NCI-H2107 (cell line): ENCODE data around the gene ZMIZ1.

Experiments
- DNase-seq: peaks from one replicate; lab custom pipeline; 2025; lab: John Stamatoyannopoulos, UW

ZMIZ1 gene

DNA sequence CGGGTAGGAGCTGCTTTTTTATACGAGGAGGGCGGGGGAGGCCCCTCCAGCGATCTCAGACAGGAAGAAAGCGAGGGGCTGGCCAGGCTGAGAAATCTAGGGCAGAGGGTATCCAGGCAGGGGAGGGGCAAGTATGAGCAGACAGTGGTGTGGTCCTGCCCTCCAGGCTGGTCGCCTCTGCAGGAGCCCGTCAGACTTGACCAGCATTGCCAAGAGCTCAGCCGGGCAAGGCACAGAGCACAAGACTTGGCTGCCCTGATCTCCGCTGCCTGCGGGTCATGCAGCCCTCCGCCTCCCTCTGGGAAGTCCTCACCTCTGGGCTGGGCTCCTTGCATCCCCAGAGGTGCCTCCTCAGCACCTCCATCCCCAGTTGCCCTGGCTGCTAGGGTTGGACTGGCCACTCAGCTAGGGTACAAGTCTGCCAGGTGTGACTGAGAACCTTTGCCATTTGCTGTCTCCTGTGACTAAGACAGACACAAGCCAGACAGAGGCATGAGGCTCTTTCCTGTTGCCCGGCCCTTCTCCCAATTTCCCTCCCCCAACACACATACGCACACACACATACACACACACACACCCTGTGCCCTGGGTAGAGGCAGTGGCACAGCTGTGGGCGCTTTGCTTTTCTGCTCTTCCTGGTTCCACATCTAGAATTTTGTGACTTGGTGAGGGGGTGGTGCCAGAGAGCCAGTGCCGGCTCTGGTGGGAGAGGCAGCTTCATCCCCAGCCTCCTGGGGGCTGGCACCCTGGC, 219.4 kb downstream of the ZMIZ1 start:
- DNase-seq = no peak

GRCh38 chr10:79289801-79290200, 221.0 kb downstream of the ZMIZ1 start:
- no peak for DNase-seq

DNA sequence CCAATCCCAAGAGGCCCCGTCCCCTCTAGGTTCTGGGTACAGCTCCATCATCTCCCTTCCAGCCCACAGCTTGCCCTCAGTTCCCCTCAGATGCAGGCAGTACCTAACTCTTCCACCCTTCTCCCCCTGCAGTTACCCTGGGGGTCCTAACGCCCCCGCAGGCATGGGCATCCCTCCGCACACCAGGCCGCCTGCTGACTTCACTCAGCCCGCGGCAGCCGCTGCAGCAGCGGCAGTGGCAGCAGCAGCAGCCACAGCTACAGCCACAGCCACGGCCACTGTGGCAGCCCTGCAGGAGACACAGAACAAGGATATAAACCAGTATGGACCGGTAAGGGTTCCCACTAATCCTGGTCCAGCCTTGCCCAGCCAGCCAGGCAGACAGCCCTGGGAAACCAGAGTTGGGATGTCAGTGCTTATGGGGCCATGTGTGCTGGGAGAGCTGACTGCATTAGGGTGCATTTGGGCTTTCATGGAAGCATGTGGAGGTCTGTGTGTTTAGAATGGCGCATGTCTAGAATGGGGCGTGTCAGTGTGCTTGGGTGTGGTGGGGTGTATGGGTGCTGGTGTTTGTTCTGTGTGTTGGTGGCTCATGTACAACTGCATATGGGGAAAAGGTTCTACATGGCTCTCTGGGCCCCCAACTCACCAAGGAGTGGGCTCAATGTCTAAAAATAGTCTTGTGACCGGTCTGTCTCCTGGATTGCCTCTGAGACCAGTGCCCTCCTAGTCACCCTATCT, 223.4 kb downstream of the ZMIZ1 start:
- DNase-seq = no peak

DNA sequence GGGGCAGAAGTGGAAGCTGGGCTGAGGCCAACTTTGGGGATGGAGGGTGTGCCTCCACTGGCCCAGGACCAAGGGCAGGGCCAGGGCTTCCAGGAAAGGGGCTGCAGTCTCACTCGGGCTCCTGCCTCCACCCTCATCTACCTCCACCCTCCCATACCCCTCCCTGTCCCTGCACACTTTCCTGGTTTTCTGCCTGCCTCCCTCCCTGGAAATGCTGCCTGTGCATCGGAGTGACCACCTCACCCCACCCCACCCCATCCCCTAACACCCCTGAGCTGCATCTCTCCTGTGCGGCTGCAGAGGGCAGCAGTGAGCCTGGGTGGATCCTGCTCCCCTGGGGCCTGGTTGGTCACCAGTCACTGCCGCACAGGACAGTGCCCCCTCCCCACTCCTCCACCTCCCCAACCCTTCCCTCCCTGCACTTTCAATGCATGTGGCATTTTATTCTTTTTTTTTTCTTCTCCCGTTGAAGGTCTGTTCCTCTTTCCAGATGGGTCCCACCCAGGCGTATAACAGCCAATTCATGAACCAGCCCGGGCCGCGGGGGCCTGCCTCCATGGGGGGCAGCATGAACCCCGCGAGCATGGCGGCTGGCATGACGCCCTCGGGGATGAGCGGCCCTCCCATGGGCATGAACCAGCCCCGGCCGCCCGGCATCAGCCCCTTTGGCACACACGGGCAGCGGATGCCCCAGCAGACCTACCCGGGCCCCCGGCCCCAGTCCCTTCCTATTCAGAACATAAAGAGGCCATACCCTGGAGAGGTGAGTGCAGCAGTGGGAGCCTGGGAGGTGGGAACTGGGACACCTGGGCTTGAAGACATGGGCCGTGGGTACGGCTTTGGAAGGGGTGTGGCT, 224.4 kb downstream of the ZMIZ1 start:
- DNase-seq = no peak

DNA sequence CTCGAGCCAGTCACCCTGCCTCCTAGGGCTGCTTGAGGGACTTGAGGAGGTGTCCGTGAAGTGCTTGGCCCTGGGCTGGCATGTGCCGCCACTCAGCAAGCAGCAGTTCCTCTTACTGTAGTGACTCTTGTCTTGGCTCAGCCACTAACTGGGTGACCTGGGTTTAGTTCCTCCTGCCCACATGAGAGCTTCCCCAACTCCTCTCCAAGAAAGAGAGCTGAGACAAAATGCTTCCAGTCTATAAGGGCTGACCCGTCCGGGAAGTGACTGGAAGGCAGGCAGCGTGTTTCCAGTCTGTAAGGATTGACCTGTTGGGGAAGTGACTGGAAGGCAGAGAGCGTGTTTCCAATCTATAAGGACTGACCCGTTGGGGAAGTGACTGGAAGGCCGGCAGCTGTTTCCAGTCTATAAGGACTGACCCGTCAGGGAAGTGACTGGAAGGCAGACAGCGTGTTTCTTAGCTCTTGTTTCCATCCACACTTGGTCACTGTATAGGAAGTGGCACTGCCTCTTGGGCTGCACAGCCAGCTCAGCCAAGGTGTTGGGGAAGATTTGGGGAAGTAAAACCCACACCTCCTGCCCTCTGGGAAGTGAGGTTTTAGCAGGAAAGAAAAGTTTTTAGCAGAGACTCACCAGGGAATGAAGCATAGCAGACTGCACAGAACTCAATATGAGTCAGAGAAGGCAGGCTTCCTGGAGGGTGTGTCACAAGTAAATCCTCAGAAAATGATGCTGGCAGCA, 225.2 kb downstream of the ZMIZ1 start:
- DNase-seq = no peak

DNA sequence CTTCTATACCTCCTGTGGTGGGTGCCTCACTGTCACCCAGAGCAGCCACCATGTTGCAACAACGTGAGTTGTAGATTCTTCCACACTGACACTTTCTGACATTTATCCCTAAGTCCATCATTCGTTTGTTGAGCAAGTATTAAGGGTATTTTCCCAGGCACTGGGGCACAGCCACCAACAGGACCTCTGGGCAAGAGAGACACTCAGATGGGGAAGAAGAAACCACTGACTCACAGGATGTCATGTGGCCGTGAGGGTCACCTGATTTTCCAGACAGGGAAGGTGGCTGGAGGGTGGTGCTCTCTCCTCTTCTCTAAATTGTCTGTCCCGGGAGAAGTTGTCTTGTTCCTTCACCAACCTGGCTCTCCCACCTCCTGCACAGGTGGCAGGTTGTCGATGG, 226.8 kb downstream of the ZMIZ1 start:
- DNase-seq = no peak

GRCh38 chr10:79296431-79296830, 227.7 kb downstream of the ZMIZ1 start:
- DNase-seq = no peak

- DNase-seq = no peak
Observed at GRCh38 chr10:79298403-79299244, 229.9 kb downstream of the ZMIZ1 start.

DNA sequence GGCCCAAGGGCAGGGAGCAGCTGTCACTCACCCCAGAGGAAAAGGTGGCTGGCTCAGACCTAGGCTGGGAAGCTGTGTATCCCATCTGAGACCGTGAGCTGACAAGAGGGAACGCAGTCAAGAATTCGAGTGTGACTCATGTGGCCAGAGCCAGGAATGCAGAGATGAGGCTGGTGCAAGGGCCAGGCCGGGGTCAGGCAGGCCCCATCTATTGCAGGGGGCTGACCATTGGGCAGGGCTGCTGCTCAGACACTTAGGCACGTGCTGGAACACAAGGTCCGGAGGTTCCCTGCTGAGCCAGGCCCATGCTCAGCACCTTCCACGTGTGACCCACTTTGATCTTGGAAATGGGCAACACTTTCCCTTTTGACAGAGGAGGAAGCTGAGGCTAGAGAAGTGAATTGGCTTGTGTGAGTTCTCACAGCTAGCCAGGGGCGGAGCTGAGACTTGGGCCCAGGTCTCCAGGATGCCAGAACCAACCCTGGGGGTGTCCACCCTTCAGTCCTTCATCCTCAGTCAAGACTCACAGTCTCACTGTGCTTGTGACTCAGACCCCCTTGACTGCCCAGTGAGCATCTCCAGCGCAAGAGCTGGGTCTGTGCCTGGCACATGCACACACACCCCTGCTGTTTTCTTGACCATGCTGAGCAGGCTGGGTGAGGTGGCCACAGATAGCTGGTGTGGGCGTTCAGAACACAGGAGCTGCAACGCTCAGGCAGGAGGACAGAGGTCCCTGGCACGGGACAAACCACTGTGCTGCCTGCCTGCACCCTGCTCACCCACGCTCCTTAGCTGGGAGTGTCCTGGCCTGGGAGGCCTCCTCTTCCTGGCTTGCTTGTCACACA, 230.9 kb downstream of the ZMIZ1 start:
- no peak for DNase-seq

DNA sequence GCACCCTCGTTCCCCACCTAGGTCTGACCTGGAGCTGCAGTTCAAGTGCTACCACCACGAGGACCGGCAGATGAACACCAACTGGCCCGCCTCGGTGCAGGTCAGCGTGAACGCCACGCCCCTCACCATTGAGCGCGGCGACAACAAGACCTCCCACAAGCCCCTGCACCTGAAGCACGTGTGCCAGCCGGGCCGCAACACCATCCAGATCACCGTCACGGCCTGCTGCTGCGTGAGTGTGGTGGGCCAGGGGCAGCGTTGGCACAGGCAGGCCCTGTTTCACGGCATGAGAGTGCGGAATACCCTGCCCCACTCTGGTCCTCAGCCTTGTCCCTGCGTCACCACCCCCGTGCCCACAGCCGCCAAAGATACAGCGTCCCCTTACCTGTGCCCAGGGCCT, 231.9 kb downstream of the ZMIZ1 start:
- DNase-seq = no peak

GRCh38 chr10:79301754-79302530, 233.2 kb downstream of the ZMIZ1 start:
- no peak for DNase-seq

DNA sequence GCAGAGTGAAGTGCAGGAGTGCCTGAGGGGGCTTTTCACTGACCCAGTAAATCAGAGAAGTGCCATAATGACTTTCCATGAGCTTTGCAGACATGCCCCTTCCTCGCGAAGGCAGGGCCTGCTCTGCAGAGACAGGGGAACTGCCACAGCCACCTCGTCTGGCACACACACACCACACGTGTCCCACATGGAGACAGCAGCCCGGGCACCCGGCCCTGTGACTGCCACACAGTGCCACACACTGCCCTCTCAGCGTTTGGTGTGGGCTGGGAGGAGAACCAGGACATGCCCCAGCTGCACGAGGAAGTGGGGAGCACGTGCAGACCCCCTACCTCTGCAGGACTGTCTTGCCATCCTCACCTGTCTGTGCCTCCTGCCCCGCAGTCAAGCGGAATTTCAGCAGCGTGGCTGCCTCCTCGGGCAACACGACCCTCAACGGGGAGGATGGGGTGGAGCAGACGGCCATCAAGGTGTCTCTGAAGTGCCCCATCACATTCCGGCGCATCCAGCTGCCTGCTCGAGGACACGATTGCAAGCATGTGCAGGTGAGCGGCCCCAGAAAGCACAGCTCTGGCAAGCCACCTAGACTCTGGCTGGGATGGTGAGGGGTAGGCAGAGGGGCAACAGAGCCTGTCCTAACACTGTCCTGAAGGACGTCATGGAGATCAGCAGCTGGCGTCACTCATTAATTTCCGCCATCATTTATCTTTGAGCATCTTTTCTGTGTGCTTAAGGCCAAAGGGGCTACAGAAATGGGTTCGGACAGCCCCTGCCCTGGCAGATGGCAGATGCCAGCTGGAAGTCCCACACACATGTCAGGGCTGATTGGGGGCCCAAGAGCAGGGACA, 235.1 kb downstream of the ZMIZ1 start:
- no peak for DNase-seq

DNA sequence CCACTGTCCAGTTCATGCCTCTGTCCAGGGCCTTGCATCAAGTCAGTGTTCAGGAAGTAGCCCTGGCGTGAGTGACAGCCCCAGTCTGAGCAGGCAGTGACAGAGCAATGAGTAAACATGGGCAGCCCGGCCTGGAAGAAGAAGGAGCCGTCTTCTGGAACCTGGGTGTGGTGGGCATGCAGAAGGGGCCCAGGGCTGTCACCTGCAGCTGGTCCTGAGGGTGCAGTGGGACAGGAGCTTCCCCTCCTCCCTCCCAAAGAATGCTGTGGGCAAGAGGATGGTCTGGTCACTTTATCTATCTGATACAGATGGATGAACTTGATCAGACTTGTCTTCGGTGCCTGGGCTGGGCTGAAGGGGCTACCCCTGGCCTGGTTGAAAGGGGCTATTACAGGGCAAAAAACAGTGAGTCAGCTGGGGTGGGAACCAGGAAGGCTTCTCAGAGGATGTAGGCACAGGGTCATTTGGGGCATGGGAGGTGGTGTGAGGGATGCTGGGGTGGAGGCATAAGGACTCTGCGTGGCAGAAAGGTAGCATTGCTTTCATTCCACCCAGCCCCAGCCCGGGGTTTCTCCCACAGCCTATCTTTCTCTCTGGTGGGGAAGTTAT, 235.8 kb downstream of the ZMIZ1 start:
- no peak for DNase-seq

GRCh38 chr10:79305515-79305914, 236.7 kb downstream of the ZMIZ1 start:
- DNase-seq = no peak

DNA sequence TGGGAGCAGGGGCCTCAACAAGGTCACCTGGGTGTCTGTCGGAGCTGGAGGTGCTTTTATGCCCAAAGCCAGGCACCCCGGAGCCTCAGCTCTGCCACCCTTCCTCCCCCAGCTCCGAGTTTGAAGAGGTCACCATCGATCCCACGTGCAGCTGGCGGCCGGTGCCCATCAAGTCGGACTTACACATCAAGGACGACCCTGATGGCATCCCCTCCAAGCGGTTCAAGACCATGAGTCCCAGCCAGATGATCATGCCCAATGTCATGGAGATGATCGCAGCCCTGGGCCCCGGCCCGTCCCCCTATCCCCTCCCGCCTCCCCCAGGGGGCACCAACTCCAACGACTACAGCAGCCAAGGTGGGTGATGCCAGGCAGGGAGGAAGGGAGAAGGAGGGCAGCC, 237.2 kb downstream of the ZMIZ1 start:
- no peak for DNase-seq

- no peak for DNase-seq
Observed at GRCh38 chr10:79306644-79307220, 238.0 kb downstream of the ZMIZ1 start.

DNA sequence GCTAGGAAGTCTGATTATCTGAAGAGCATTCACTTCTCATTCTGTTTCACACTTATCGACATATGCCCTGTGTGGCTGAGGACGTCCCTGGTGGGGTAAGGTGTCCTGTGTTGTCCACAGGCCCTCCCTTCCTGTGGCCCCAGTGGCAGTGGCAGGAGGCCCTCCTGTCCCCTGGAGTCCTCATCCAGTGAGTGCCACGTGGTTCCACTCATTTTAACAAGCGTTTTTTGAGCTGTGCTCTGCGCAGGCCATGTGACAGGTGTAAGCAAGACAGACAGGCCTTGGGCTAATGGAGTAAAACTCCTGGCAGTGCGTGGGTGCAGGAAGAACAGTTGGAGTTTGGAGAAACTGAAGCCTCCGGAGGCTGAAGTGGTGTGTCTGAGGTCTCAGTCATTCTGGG, 239.2 kb downstream of the ZMIZ1 start:
- no peak for DNase-seq
